GM19043 (cell line): ENCODE results near the gene GIPR.
A peak's percentile ranks its signal among the peaks of the same experiment; 100 is the strongest.
"Not testable (repeated sequence)": the region's sequence is repeated elsewhere in the genome, so short reads cannot be mapped to it uniquely, and the experiment has no call there.

ENCODE experiments used
- ATAC-seq: cut with Tn5 transposase; IDR thresholded peaks from one replicate; pipeline ENCODE4 v1.9.1; 2021; ENCODE audit warnings: low read depth; ENCODE audit not compliant: unreplicated experiment

Gene GIPR

DNA sequence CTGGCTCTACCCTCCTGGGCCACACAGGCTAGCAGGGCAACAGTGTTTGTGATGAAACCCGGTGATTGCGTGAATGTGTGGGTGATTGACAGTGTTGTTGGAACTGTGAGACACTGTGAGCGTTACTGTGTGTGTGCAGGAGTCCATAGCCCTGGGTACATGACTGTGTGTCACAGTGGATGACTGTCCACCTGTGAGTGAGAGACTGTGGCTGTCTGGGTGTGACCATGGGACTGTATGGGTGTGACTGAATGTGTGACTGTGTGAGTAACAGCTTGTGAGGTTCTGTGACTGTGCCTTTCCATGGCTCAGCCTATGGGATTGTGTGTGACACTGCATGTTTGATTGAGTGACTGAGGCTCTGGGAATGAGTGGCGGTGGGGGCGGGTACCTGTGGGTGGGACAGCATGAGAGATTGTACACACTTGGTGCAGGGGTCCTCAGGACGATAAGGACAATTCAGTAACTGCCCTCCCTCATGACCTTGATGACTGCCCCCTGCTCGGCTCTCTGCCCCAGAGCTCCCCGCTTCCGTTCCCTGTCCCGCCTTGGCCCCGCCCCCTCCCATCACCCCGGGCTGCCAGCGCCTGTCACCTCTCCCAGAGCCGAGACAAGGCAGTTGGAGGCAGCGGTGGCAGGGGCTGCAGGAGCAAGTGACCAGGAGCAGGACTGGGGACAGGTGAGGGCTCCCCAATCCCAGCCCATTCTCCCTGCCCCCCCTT lies at the start of gene GIPR:
Gene GIPR, plus strand, starts transcription at position 602 of the 722 bp plus-strand sequence. CDS start 1,300 bp downstream, outside the sequence.
- ATAC-seq: no peak

GRCh38 chr19:45621389-45621788 lies 46.6 kb upstream of the GIPR start:
- ATAC-seq: no peak

DNA sequence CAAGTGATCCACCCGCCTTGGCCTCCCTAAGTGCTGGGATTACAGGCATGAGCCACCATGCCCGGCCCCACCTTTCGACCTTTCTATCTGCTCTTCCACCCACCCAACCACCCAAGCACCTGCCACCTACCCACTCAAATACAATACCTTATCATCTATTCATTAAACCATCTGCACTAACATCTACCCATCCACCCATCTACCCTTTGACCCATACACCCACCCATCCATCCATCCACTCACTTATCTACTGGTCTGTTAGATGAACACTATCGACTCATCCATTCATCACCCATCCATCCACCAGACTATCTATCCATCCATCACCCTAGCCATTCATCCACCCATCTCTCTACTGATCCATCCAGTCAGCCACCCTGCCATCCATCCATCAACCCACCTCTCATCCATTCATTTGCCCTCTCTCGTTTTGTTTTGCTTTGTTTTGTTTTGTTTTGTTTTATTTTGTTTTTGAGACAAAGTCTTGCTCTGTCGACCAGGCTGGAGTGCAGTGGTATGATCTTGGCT lies 46.0 kb upstream of the GIPR start:
- ATAC-seq: no peak

DNA sequence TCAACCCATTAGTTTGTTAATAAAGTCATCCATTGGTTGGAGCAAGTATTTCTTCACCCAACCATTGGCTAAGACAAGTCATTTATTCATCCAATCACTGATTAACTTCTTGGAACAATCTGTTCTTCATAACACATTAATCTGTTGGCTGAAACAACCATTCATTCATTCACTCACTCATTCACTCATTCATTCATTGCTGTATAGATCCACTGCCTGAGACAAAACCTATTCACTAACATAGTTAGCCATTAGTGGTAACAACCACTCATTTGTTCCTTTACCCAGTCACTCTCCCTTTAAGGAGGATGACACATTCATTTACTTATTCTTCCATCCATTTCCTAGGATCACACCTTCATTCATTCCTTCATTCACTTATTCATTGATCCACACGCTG lies 44.0 kb upstream of the GIPR start:
- no peak for ATAC-seq

DNA sequence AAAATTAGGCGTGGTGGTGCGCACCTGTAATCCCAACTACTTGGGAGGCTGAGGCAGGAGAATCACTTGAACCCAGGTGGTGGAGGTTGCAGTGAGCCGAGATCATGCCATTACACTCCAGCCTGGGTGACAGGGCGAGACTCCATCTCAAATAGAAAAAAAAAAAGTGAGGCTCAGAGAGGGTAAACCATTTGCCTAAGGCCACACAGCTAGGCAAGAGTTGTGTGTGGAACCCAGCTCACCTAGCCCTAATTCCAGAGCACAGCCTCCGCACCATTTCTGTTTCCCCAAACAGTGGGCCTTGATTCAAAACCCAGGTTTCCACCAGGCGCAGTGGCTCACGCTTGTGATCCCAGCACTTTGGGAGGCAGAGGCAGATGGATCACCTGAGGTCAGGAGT lies 39.8 kb upstream of the GIPR start:
- ATAC-seq: not testable (repeated sequence)

- ATAC-seq: no peak
Observed at GRCh38 chr19:45629704-45630103, 38.3 kb upstream of the GIPR start.

DNA sequence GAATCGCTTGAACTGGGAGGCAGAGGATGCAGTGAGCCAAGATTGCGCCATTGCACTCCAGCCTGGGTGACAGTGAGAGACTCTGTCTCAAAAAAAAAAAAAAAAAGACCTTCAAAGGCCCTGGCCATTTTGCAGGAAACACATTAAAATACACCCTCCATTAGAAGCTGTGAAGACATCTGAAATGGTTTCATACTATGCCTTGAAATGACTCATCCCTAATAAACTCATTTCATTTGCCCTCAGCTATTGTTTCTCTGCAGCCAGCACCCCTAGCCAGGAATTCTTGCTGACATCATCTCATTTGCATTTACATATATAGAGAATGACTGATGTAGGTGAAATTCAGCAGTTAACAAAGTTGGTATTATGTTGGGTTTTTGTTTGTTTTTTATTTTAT lies 37.6 kb upstream of the GIPR start:
- no peak for ATAC-seq

GRCh38 chr19:45632468-45633196 lies 35.4 kb upstream of the GIPR start:
- no peak for ATAC-seq

- ATAC-seq: no peak
Observed at GRCh38 chr19:45636275-45636674, 31.7 kb upstream of the GIPR start.

DNA sequence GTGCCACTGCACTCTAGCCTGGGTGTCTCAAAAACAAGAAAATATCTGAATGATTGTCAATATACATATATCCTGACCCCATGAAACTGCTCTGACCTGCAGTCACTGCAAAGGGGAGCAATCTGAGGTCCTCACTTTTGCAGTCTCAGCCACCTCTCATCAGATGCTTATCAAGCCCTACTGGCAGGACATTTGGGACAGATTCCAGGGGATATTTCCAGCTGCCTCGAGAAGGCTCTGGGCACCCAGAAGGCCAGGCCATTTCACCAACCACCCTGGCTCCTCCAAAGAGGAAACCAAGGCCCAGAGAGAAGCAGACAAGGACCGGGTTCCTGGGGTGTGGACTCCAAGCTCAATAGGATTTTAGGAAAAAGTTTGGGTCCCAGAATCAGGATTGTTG lies 31.1 kb upstream of the GIPR start:
- ATAC-seq: no peak

DNA sequence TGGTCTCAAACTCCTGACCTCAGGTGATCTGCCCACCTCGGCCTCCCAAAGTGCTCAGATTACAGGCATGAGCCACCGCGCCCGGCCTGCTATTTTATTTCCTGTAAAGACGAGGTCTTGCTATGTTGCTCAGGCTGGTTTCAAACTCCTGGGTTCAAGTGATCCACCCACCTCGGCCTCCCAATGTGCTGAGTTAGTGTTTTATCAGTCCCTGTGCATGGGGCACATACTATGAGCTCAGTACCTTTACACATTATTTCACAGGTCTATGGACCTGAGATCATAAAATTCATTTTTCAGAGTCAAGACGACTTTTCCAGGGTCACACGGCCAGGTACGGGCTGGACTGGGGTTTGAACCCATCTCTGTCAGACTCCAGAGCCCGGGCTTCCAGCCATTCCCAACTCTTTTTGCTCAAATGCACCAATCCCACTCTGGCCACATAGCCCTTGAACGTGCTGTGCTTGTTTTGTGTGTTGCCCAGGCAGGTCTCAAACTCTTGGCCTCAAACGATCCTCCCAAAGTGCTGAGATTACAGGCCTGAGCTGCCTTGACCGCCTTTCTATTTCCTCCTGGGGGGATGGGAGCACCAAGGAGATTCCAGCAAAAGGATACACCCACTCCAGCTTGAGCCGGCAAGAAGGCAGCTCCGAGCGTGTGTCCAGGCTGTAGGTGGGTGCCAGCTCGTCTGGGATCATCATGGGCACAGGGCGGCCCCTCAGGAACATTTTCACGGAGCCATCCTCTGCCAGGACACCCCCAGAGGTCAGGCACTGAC lies 29.9 kb upstream of the GIPR start:
- ATAC-seq: no peak

DNA sequence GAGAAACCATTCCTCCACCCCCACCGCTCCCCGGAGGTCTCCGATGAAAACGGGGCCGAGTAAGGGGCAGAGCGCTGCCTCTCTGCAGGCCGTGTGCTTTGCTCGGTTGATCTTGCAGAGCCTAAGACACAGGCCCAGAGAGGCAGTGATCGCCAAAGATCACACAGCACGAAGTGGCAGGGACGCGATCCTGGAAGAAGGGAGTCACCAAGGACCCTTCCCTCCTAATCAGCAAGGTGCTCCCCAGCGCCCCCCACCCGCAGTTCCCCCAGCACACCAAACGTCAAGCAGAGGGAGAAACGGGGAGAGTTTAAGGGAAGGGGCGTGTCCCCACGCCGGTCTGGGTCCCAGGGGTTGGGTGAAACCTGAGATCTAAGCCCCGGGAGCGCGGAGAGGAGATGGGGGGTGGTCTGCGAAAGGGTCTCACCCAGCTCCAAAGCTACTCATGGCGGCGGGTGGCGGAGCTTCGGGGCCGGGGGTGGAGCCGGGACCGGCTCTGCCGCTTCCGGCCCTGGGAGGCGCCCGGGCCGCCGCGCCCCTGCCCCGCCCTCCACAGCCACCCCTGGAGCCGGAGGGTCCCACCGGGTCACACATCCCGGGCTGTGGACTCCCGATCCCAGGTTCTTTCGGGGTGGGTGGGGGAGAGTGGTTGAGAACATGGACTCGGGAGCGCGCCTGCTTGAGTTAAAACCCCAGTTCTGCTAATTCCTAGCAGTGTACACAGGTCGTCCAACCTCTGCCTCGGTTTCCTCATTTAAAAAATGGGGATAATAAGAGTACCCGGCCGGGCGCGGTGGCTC lies 28.9 kb upstream of the GIPR start, which contains the start of gene EML2:
Gene EML2, minus strand, starts transcription at position 468 of the 800 bp plus-strand sequence. Its CDS starts 21 bp downstream, at position 447.
- ATAC-seq: no peak

DNA sequence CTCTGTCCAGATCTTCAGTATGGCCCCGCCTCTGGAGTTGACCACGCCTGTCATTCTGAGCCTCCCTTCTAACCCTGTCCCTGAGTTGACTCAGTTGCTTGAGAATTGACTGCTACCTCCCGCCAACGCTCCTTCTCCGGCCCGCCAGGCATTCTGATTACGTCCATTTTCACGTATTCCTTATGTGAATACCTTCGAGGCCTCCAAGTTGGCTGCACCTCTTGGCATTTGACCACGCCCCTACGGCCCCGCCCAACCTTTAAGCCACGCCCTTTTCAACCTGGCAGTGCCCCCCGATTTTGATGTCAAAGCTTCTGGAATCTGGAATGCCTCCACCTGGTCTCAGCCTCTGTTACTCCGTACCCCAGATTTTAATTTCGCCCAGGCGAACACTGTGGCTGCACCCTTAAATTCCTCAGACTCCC lies 27.2 kb upstream of the GIPR start:
- ATAC-seq: no peak

DNA sequence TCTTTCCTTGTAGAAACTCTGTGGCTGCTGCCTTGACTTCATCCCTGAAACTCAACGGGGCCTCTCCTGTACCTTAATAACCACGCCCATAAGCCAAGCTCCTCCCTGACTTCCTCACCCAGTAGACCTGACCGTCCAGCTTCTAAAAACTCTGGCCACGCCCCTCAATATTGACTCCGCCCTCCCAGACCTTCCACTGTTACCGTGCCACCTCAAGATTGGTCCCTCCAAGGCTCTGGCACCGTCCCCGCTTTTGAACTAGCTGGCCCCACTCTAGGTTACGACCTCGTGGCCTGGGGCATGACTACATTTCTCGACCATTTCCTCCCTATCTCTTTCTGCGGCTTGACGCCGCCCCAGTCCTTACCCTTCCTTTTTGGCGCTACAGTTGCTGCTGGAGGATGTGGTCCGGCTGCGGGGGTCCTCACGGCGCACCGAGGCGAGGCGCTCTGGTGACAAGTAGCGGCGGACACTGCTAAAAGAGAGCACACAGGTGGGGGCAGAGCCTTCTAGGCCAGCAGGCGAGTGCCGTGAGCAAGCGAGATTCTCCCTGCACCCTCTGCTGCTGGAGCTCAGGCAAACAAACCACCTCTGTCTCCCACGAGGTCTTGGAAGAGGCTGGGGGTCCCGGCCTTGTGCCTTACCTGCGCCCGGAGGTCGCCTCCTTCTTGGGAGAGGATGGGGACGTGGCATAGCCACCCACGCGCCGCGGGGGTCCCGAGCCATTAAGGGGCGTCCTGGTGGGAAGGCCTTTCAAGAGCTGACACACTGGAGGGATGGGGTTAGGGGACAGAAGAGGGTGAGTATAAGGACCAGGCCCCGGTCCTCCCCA lies 26.5 kb upstream of the GIPR start:
- peak; percentile 36 for ATAC-seq

DNA sequence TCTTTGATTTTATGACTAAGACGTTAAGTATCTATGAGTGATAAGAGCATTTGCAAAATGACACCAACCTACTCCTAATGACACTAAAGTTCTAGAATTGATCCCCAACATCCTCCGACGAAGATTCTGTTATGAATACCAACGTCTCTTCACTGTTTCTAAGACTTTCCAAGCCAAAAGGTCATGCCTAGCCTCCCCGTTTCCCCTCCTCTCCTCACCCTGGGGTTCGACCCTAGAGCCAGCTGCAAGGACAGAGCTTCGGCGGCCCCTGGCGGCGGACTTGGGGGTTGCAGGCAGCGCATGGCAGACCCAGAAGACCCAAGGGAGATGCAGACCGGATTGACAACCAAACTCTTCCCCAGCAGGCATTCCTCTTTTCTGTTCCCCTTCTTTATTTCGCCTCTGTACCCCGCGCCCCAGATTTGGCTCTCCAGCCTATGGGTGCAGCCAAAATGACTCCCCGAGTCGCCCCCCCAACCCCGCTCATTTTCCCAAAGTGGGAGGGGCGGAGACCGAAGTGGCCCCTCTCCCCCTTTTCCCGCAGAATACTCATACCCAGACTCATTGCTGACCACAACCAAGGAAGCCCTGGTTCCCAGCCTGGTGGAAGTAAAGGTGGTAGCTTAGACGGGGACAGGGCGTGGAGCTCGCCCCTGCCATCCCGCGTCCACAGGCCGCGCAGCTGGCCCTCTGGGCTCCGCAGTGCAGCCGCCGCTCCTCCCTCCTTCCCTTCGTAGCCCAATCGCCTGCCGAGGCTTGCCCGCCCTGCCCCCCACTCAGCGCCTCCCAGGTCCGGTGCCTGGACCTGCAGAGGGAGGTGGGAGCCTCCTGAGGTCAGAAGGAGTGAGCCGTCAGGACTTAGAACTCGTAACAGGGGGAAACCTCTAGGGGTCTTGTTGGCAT lies 24.7 kb upstream of the GIPR start:
- no peak for ATAC-seq

DNA sequence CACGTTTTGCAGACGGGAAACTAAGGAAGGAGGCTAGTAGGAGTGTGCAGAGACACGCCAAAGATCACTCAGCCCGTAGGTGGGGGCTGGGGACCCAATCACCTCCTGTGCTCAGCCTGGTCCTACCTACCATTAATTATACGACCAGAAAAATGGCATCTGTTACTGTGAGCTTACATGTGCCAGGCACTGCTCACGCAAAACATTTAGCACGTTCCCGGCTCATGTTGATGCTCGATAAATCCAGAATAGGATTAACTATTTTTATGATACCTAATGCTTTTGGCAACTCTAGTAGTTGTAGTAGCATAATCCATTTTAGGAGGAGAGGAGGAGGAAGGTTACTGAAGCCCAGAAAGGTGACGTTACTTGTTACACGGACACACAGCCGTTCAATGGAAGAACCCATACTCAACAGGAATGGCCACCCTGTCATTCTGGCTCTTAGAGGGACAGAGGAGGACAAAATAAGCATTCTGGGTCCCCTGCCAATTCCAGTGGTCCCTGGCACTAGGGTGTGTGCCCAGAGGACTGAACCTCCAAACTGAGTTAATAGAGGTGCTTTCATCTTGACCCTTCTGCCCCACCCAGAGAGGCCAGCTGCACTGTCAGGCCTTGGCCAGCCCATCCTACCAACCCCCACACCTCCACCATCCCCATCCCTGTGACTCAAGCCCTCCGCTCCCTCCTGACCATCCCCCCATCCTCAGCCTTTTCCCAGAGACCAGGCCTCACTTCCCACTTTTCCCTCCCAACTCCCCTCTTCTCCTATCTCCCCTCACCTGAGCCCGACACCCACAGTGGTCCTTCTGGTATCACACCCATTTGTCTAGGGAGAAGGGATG lies 23.9 kb upstream of the GIPR start:
- no peak for ATAC-seq

DNA sequence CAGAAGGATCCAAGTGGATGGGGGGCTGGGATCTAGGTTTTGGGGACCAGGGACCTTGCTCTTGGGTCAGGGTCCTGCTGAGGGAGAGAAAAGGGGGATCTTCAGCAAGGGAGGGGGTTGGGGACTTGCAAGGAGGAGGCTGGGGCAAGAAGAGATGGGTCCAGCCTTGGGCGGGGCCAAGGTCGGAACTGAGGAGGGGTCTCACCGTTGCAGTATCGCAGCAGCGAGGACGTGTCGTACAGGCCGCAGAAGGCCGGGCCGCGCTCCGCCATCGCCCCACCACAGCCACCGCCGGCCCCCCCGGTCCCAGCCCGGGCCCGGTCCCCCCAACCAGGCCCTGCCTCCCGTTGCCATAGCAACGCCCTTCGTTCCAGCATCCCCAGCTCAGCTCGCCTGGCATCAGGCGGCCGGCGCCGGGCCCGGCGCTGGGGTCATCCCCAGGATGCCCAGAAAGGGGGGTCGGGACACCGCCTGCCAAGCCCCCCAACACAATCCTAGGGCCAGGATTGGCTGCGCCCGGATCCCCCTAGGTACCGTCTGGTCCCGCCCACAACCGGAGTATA lies 22.9 kb upstream of the GIPR start:
- ATAC-seq: no peak
